Panc1 (cell line): ENCODE measurements around the gene CLUH. TPM values are rescaled to one million over a fixed set of nuclear protein-coding genes. Genes with fewer than 3 reads are reported as not detected.

Source experiments
- ATAC-seq: fragments of 200-7000 bp; cut with Tn5 transposase; 2 replicates; pipeline ENCODE4 v1.9.1; 2020; ENCODE audit warnings: mild to moderate bottlenecking, moderate library complexity
- BruUV-seq: library from RNA; stranded (reverse); fragments of 400-500 nt; replicated peaks from 2 replicates; lab custom pipeline; 2021; lab: Mats Ljungman, UMichigan
- CTCF ChIA-PET: fragments of 300-600 bp; sonication (Branson Sonifier 250); formaldehyde crosslinking; loops from one replicate; lab custom pipeline; 2022; ENCODE audit warnings: antibody characterized with exemption; lab: Charles Lee
- POLR2A ChIA-PET: fragments of 300-600 bp; sonication (Branson Sonifier 250); formaldehyde crosslinking; loops from one replicate; lab custom pipeline; 2022; ENCODE audit warnings: antibody characterized with exemption; lab: Charles Lee
- DNase-seq: peaks from one replicate; pipeline ENCODE4 v3.0.0-alpha.2; 2010; ENCODE audit warnings: low read depth, low spot score
- H3K27ac ChIP-seq: 2 replicates; pipeline ENCODE4 v1.5.1; 2011; ENCODE audit warnings: mild to moderate bottlenecking, low read length, inconsistent platforms
- H3K27me3 ChIP-seq: fragments of 200-500 bp; sonication (Bioruptor generic); 2 replicates; pipeline ENCODE4 v1.6.0; 2014; ENCODE audit warnings: low read length, inconsistent platforms; ENCODE audit not compliant: control insufficient read depth, insufficient read depth
- H3K36me3 ChIP-seq: fragments of 200-500 bp; sonication (Bioruptor generic); 2 replicates; pipeline ENCODE4 v1.5.1; 2014; ENCODE audit warnings: inconsistent platforms, mild to moderate bottlenecking, low read length, moderate library complexity; ENCODE audit not compliant: control insufficient read depth, insufficient read depth
- H3K4me1 ChIP-seq: 2 replicates; pipeline ENCODE4 v1.5.1; 2011; ENCODE audit warnings: inconsistent platforms, mild to moderate bottlenecking, low read length, moderate library complexity; ENCODE audit not compliant: control insufficient read depth, insufficient read depth
- H3K4me3 ChIP-seq, 2 experiments: 2 replicates each; pipeline ENCODE4 v1.5.1; 2011 to 2012; ENCODE audit warnings: low read depth in 2 of 2, low read length in 2 of 2, mild to moderate bottlenecking in 2 of 2, inconsistent platforms in 1 of 2, moderate library complexity in 1 of 2
- H3K9me3 ChIP-seq: fragments of 200-500 bp; sonication (Bioruptor generic); 2 replicates; pipeline ENCODE4 v1.5.1; 2014; ENCODE audit warnings: low read depth, mild to moderate bottlenecking, inconsistent platforms, low read length, moderate library complexity; ENCODE audit not compliant: control insufficient read depth, insufficient read depth
- POLR2AphosphoS5 ChIP-seq: IDR thresholded peaks from 2 replicates; pipeline ENCODE4 v1.6.1; 2012; ENCODE audit warnings: mild to moderate bottlenecking, low read depth, low read length, moderate library complexity
- SIN3A ChIP-seq: IDR thresholded peaks from 2 replicates; pipeline ENCODE4 v1.6.1; 2012; ENCODE audit warnings: low read depth, mild to moderate bottlenecking, low read length, moderate library complexity, borderline replicate concordance; ENCODE audit not compliant: insufficient read depth
- TCF7L2 ChIP-seq: IDR thresholded peaks from 2 replicates; pipeline ENCODE4 v1.6.1; 2011; ENCODE audit warnings: mild to moderate bottlenecking, low read depth, low read length, inconsistent platforms
- in situ Hi-C: cut with HindIII; loops from 2 replicates; pipeline ENCODE4 v1.10.0; 2016; ENCODE audit warnings: low sequenced_read_pairs, low pct_unique_long_range_greater_than_20kb
- intact Hi-C: fragments of 100-400 bp; cut with micrococcal nuclease; formaldehyde crosslinking; loops from one replicate; pipeline ENCODE4 v1.10.0; 2022; ENCODE audit not compliant: unreplicated experiment
- total RNA-seq: library from RNA; stranded (reverse); gene quantifications from one replicate; pipeline ENCODE4 v1.2.1, GENCODE V29; 2021; ENCODE audit not compliant: unreplicated experiment
- TF ChIP-seq, protein P1 (sequence below), 2 experiments: IDR thresholded peaks; 2 replicates each; pipeline ENCODE4 v1.6.1; 2011 to 2012; ENCODE audit warnings: low read depth in 2 of 2, control low read depth in 1 of 2, low read length in 1 of 2, mild to moderate bottlenecking in 1 of 2, moderate library complexity in 1 of 2; ENCODE audit not compliant: insufficient read depth in 1 of 2
- TF ChIP-seq, protein P2 (sequence below): fragments of 450-650 bp; IDR thresholded peaks from 2 replicates; pipeline ENCODE4 v1.5.1; 2017; ENCODE audit warnings: mild to moderate bottlenecking

The CLUH gene
- total RNA-seq, 1 experiment from 2014 or later: 119 TPM

DNA sequence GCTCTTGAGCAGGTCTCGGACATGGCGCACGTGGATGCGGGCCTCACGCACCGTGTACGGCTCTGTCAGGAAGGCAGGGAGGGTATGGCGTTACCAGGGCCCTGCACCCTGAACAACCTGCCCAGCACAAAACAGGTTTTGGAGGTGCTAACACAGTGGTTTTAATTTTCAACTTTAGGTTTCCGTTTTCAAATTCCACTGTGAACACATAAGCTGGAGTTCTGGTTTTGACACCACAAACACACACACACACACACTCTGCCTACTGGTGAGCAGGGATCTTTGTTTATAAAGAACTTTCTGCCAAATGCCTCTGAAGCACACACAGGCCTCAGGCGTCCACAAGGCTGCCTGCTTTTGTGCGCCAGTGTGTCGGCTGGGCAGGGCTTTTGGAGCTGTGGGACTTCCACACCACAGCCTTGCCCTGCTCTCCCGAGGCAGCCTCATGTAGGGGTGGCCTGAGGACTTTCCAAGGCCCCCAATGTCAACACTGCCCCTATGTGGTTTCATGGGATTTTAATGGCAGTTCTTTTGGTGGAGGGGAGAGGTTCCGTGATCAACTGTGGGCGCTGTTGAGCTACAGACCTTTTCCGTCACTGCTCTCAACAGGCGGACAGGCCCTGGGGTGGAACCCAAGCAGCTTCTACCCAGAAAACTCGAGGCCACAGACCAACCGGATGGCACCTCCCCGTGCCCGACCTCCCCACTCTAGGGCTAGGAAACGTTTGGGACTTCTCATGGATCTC, 9.4 kb downstream of the CLUH start:
- Histone ChIP-seq H3K9me3 (no peaks in the 10 kb centered on the region), H3K4me3 (no peak overlapping the region), H3K4me1 (no peaks in the 10 kb centered on the region; the same call in 1 of the 2 replicates), H3K27ac (no peak overlapping the region), H3K36me3 (0 out of 2 replicates have a peak, but pooled peaks cover 3% of the 10 kb centered on the region), H3K27me3 (no peaks in the 10 kb centered on the region)
- ATAC-seq: no peak
- ChIA-PET CTCF (no interaction called here), POLR2A (no interaction called here)
- no peak for DNase-seq
- intact Hi-C loops (no loop called here), in situ Hi-C loops (no loop called here)
- TF ChIP-seq TCF7L2 (no peak), POLR2AphosphoS5 (no peak), SIN3A (no peak)
- TF ChIP-seq, protein P1, sequence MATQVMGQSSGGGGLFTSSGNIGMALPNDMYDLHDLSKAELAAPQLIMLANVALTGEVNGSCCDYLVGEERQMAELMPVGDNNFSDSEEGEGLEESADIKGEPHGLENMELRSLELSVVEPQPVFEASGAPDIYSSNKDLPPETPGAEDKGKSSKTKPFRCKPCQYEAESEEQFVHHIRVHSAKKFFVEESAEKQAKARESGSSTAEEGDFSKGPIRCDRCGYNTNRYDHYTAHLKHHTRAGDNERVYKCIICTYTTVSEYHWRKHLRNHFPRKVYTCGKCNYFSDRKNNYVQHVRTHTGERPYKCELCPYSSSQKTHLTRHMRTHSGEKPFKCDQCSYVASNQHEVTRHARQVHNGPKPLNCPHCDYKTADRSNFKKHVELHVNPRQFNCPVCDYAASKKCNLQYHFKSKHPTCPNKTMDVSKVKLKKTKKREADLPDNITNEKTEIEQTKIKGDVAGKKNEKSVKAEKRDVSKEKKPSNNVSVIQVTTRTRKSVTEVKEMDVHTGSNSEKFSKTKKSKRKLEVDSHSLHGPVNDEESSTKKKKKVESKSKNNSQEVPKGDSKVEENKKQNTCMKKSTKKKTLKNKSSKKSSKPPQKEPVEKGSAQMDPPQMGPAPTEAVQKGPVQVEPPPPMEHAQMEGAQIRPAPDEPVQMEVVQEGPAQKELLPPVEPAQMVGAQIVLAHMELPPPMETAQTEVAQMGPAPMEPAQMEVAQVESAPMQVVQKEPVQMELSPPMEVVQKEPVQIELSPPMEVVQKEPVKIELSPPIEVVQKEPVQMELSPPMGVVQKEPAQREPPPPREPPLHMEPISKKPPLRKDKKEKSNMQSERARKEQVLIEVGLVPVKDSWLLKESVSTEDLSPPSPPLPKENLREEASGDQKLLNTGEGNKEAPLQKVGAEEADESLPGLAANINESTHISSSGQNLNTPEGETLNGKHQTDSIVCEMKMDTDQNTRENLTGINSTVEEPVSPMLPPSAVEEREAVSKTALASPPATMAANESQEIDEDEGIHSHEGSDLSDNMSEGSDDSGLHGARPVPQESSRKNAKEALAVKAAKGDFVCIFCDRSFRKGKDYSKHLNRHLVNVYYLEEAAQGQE (IDR thresholded peaks at IDR 0.05; ENCODE audit: insufficient read depth in 1 of 2, low read depth in 2 of 2, low read length in 1 of 2): no peak
- TF ChIP-seq, protein P2, sequence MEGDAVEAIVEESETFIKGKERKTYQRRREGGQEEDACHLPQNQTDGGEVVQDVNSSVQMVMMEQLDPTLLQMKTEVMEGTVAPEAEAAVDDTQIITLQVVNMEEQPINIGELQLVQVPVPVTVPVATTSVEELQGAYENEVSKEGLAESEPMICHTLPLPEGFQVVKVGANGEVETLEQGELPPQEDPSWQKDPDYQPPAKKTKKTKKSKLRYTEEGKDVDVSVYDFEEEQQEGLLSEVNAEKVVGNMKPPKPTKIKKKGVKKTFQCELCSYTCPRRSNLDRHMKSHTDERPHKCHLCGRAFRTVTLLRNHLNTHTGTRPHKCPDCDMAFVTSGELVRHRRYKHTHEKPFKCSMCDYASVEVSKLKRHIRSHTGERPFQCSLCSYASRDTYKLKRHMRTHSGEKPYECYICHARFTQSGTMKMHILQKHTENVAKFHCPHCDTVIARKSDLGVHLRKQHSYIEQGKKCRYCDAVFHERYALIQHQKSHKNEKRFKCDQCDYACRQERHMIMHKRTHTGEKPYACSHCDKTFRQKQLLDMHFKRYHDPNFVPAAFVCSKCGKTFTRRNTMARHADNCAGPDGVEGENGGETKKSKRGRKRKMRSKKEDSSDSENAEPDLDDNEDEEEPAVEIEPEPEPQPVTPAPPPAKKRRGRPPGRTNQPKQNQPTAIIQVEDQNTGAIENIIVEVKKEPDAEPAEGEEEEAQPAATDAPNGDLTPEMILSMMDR: no peak
- BruUV-seq: no TSS peak

DNA sequence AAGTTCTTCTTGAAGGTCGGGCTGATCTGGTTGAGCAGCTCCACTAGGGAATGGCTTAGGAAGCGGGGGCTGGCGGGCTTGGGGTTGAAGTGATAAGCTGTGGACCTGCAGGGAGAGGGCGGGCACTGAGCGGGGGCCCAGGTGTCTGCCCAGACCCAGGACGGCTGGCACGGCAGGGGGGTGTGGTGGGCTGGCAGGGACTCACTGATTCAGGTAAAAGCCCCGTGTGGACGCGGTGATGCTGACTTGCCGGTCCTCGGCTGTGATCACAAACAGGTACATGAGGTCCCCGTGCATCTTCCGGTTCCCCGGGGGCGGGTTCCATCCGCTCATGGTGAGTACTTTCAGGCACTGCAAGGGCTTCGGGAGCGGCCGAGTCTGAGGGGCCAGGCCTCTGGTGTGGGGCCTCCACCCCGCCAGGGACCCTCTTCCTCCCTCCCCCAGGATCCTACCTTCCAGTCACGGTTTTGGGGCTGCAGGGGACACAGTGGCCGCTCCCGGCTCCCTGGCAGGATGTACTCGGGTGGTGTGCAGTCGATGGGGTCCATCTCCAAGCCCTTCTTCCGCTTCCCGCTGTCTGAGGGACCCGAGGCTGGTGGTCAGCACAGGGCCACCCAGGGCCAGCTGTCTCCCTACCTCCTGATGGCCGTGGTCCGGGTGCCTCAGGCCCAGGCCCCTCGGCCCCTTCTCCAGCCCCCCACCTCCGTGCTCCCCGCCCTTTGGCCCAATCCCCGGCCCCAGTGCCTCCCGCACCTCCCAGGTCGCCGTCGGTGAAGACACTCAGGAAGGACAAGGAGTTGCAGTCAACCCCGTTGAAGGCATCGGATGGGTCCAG, 10.2 kb downstream of the CLUH start:
- POLR2A ChIA-PET: no interaction called here
- no peak for DNase-seq
- no TSS peak for BruUV-seq
- Histone ChIP-seq H3K27ac (no peak overlapping the region), H3K27me3 (no peaks in the 10 kb centered on the region), H3K9me3 (no peaks in the 10 kb centered on the region), H3K4me3 (no peak overlapping the region), H3K4me1 (no peaks in the 10 kb centered on the region; the same call in 1 of the 2 replicates), H3K36me3 (0 out of 2 replicates have a peak, but pooled peaks cover 3% of the 10 kb centered on the region)
- intact Hi-C loops (no loop called here), in situ Hi-C loops (no loop called here)
- TF ChIP-seq, protein P2: no peak
- no peak for TF ChIP-seq SIN3A
- TF ChIP-seq TCF7L2: no peak
- TF ChIP-seq, protein P1 (IDR thresholded peaks at IDR 0.05; ENCODE audit: insufficient read depth in 1 of 2, low read depth in 2 of 2, low read length in 1 of 2): no peak
- no peak for TF ChIP-seq POLR2AphosphoS5
- CTCF ChIA-PET: no interaction called here
- no peak for ATAC-seq
